ENCODE data around the gene HOXB3. TPM values are rescaled to one million over a fixed set of nuclear protein-coding genes. Genes with fewer than 3 reads are reported as not detected.

HOXB3 gene
- total and polyA plus RNA-seq, 2 of the 13 experiments (the other 11 are each of a cell fraction or from before 2014, with no cell fraction given) = not detected

GRCh38 chr17:48593840-48594537 is 3.9 kb upstream of the HOXB3 start (continued):
- TF ChIP-seq ZFX (CRISPR knock-in tag; IDR thresholded peaks at IDR 0.05; ENCODE audit: low read depth) (no peak), IKZF5 (CRISPR knock-in tag; IDR thresholded peaks at IDR 0.05) (peak; percentile 44; the same call in 1 of the 2 replicates), ZNF670 (CRISPR knock-in tag; IDR thresholded peaks at IDR 0.05; ENCODE audit: borderline replicate concordance) (no peak), NFYB (CRISPR knock-in tag; IDR thresholded peaks at IDR 0.05) (no peak), ADNP (CRISPR knock-in tag; IDR thresholded peaks at IDR 0.05) (no peak), FOXJ3 (CRISPR knock-in tag; IDR thresholded peaks at IDR 0.05; ENCODE audit: borderline replicate concordance) (no peak), ZNF3 (CRISPR knock-in tag; IDR thresholded peaks at IDR 0.05) (no peak), DBP (CRISPR knock-in tag; IDR thresholded peaks at IDR 0.05; ENCODE audit: not compliant biosample characterization) (no peak), ZNF432 (CRISPR knock-in tag; IDR thresholded peaks at IDR 0.05; ENCODE audit: borderline replicate concordance) (no peak), EED (CRISPR knock-in tag; IDR thresholded peaks at IDR 0.05) (no peak), YY1 (IDR thresholded peaks at IDR 0.05; ENCODE audit: insufficient read depth, insufficient replicate concordance, low read depth, low read length) (peak; percentile 91), GABPB1 (CRISPR knock-in tag; IDR thresholded peaks at IDR 0.05) (peak; percentile 49; the same call in 1 of the 2 replicates), GPN1 (CRISPR knock-in tag; IDR thresholded peaks at IDR 0.05; ENCODE audit: borderline replicate concordance) (no peak), YEATS4 (CRISPR knock-in tag; IDR thresholded peaks at IDR 0.05; ENCODE audit: borderline replicate concordance) (no peak), ARNTL (CRISPR knock-in tag; IDR thresholded peaks at IDR 0.05) (no peak), ZNF10 (CRISPR knock-in tag; IDR thresholded peaks at IDR 0.05; ENCODE audit: borderline replicate concordance, low read depth) (no peak), REST (IDR thresholded peaks at IDR 0.05; ENCODE audit: borderline replicate concordance in 1 of 2, low read depth in 1 of 2, low read length in 2 of 2) (no peak), MEIS1 (CRISPR knock-in tag; IDR thresholded peaks at IDR 0.05; ENCODE audit: borderline replicate concordance) (no peak), ZNF317 (CRISPR knock-in tag; IDR thresholded peaks at IDR 0.05) (no peak), THYN1 (CRISPR knock-in tag; IDR thresholded peaks at IDR 0.05; ENCODE audit: borderline replicate concordance, low read depth) (no peak), ZNF160 (CRISPR knock-in tag; IDR thresholded peaks at IDR 0.05) (no peak), CCAR2 (optimal IDR thresholded peaks at IDR 0.05; ENCODE audit: low read depth, low read length) (no peak), MLLT10 (CRISPR knock-in tag; IDR thresholded peaks at IDR 0.05) (no peak)
- TF ChIP-seq, protein P1, sequence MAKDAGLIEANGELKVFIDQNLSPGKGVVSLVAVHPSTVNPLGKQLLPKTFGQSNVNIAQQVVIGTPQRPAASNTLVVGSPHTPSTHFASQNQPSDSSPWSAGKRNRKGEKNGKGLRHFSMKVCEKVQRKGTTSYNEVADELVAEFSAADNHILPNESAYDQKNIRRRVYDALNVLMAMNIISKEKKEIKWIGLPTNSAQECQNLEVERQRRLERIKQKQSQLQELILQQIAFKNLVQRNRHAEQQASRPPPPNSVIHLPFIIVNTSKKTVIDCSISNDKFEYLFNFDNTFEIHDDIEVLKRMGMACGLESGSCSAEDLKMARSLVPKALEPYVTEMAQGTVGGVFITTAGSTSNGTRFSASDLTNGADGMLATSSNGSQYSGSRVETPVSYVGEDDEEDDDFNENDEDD (CRISPR knock-in tag; IDR thresholded peaks at IDR 0.05; ENCODE audit: borderline replicate concordance) = no peak
